OCI-LY3 (cell line): ENCODE results near the gene SMCO1.

ENCODE experiments used
- H2AFZ ChIP-seq: fragments of 200-600, 300-600 bp; shearing (Covaris generic); 2 replicates; pipeline ENCODE4 v1.6.0; 2014; ENCODE audit warnings: antibody characterized with exemption, low read depth, low read length
- H3K27ac ChIP-seq: fragments of 200-600, 300-600 bp; sonication (generic); 2 replicates; pipeline ENCODE4 v1.5.1; 2014; ENCODE audit warnings: mild to moderate bottlenecking, low read length, moderate library complexity, mixed read lengths
- H3K27me3 ChIP-seq: fragments of 200-600, 300-600 bp; sonication (generic); 2 replicates; pipeline ENCODE4 v1.6.1; 2014; ENCODE audit warnings: low read depth, low read length, mixed read lengths
- H3K36me3 ChIP-seq: fragments of 200-600, 300-600 bp; sonication (generic); replicated peaks from 2 replicates; pipeline ENCODE3; 2014; ENCODE audit warnings: low read depth, low read length, mixed read lengths
- H3K4me1 ChIP-seq: fragments of 300-600, 200-600 bp; sonication (generic); 2 replicates; pipeline ENCODE4 v1.6.1; 2014; ENCODE audit warnings: low read length, mixed read lengths
- H3K4me2 ChIP-seq: fragments of 200-600, 300-600 bp; sonication (generic); 2 replicates; pipeline ENCODE4 v1.6.1; 2014; ENCODE audit warnings: low read length, mixed read lengths
- H3K4me3 ChIP-seq: fragments of 300-600, 200-600 bp; sonication (generic); 2 replicates; pipeline ENCODE4 v1.5.1; 2014; ENCODE audit warnings: antibody characterized with exemption, mild to moderate bottlenecking, low read length, moderate library complexity
- H3K79me2 ChIP-seq: fragments of 300-600, 200-600 bp; shearing (Covaris generic); 2 replicates; pipeline ENCODE4 v1.6.1; 2014; ENCODE audit warnings: mild to moderate bottlenecking, low read length, mixed read lengths
- H3K9ac ChIP-seq: fragments of 300-600, 200-600 bp; shearing (Covaris generic); 2 replicates; pipeline ENCODE4 v1.6.0; 2014; ENCODE audit warnings: mild to moderate bottlenecking, low read length, moderate library complexity
- H3K9me3 ChIP-seq: fragments of 200-600, 300-600 bp; shearing (Covaris generic); 2 replicates; pipeline ENCODE4 v1.6.1; 2014; ENCODE audit warnings: low read length, mixed read lengths; ENCODE audit not compliant: insufficient read depth
- H4K20me1 ChIP-seq: fragments of 200-600, 300-600 bp; sonication (generic); 2 replicates; pipeline ENCODE4 v1.6.1; 2016; ENCODE audit warnings: low read length, mixed read lengths; ENCODE audit not compliant: insufficient read depth
- EZH2phosphoT487 ChIP-seq: fragments of 200-600 bp; shearing (Covaris generic); IDR thresholded peaks from 2 replicates; pipeline ENCODE4 v1.6.1; 2018; ENCODE audit warnings: antibody characterized with exemption, mixed run types, low read depth
- TF ChIP-seq, protein P1 (sequence below): fragments of 200-600, 300-600 bp; sonication (generic); IDR thresholded peaks from 2 replicates; pipeline ENCODE4 v1.5.1; 2014; ENCODE audit warnings: antibody characterized with exemption, low read length, low read depth

SMCO1 gene

DNA sequence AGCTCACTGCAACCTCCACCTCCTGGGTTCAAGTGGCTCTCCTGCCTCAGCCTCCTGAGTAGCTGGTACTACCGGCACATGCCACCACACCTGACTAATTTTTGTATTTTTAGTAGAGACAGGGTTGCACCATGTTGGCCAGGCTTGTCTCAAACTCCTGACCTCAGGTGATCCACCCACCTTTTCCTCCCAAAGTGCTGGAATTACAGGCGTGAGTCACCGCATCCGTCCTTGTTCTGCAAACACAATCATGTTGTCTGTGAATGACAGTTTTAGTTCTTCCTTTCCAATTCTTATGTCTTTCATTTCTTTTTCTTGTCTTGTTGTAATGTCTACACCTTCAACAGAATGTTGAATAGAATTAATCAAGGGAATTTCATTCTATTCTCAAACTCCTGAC lies 16.3 kb upstream of the SMCO1 start:
- Histone ChIP-seq H3K4me2 (no peak overlapping the region), H3K4me1 (peaks cover 13% of the 10 kb centered on the region), H3K9me3 (no peaks in the 10 kb centered on the region), H4K20me1 (no peaks in the 10 kb centered on the region), H3K36me3 (peaks cover 2% of the 10 kb centered on the region), H3K9ac (no peak overlapping the region), H3K79me2 (no peaks in the 10 kb centered on the region), H3K4me3 (no peak overlapping the region), H3K27me3 (no peaks in the 10 kb centered on the region), H3K27ac (no peak overlapping the region), H2AFZ (no peak overlapping the region)
- TF ChIP-seq EZH2phosphoT487: no peak
- TF ChIP-seq, protein P1, sequence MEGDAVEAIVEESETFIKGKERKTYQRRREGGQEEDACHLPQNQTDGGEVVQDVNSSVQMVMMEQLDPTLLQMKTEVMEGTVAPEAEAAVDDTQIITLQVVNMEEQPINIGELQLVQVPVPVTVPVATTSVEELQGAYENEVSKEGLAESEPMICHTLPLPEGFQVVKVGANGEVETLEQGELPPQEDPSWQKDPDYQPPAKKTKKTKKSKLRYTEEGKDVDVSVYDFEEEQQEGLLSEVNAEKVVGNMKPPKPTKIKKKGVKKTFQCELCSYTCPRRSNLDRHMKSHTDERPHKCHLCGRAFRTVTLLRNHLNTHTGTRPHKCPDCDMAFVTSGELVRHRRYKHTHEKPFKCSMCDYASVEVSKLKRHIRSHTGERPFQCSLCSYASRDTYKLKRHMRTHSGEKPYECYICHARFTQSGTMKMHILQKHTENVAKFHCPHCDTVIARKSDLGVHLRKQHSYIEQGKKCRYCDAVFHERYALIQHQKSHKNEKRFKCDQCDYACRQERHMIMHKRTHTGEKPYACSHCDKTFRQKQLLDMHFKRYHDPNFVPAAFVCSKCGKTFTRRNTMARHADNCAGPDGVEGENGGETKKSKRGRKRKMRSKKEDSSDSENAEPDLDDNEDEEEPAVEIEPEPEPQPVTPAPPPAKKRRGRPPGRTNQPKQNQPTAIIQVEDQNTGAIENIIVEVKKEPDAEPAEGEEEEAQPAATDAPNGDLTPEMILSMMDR: no peak

DNA sequence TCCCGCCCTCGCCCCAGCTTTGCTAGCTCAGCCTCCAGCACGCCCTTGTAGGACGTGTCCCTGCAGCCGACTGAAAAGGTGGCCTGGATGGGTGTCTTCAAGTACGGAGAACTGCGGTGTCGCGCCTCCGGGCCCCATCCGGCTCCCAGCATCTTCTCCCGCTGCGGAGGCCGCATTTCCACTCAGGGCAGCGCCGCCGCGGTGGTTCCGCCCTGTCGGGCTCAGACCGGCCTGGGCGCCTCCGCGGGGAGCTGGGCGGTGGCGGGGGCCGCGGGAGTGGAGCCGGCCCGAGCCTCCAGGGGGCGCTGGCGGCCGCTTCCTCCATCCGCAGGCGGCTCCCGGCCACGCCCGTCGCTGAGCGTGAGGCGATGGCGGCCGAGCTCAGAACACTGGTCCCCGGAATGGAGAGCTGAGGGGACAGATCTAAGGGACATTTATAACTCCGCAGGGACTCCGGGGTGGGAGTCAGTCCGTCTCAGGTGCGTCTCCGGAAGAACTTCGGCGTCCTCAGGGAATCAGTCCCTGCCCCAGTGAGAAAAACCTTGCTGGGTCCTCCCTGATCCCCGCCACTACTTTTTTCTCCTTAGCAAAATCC lies 13.6 kb upstream of the SMCO1 start:
- peak overlapping the region; percentile 98 for H2AFZ ChIP-seq
- TF ChIP-seq, protein P1: peak; percentile 71
- no peak for TF ChIP-seq EZH2phosphoT487
- H3K4me2 ChIP-seq: peak overlapping the region; percentile 76
- no peaks in the 10 kb centered on the region for H3K9me3 ChIP-seq
- no peaks in the 10 kb centered on the region for H4K20me1 ChIP-seq
- H3K4me1 ChIP-seq: peaks cover 13% of the 10 kb centered on the region
- no peaks in the 10 kb centered on the region for H3K27me3 ChIP-seq
- peak overlapping the region; percentile 81 for H3K4me3 ChIP-seq
- H3K27ac ChIP-seq: peak overlapping the region; percentile 72
- H3K36me3 ChIP-seq: peaks cover 2% of the 10 kb centered on the region
- H3K79me2 ChIP-seq: no peaks in the 10 kb centered on the region
- H3K9ac ChIP-seq: peak overlapping the region; percentile 80

DNA sequence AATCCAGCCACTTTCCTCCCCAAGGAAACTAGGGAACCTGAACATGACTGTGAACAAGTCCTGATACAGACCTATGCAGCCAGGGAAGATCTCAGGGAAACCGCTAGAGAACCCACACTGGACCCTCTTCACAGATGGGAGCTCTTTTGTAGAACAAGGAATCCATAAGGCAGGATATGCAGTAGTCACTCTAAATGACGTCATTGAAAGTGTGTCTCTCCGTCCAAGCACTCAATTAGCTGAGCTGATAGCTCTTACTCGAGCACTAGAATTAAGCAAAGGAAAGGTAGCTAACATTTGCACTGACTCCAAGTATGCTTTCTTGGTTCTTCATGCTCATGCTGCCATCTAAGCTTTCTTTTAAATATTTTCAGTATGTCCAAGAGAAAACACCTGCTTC lies 10.0 kb upstream of the SMCO1 start:
- H2AFZ ChIP-seq: no peak overlapping the region
- H3K9ac ChIP-seq: no peak overlapping the region
- no peaks in the 10 kb centered on the region for H3K36me3 ChIP-seq
- H3K4me3 ChIP-seq: no peak overlapping the region
- TF ChIP-seq, protein P1: no peak
- TF ChIP-seq EZH2phosphoT487: no peak
- no peaks in the 10 kb centered on the region for H3K79me2 ChIP-seq
- H3K27ac ChIP-seq: no peak overlapping the region
- no peaks in the 10 kb centered on the region for H3K9me3 ChIP-seq
- no peaks in the 10 kb centered on the region; the same call in 1 of the 2 replicates for H3K27me3 ChIP-seq
- no peak overlapping the region for H3K4me2 ChIP-seq
- H3K4me1 ChIP-seq: peaks cover 13% of the 10 kb centered on the region
- H4K20me1 ChIP-seq: no peaks in the 10 kb centered on the region

DNA sequence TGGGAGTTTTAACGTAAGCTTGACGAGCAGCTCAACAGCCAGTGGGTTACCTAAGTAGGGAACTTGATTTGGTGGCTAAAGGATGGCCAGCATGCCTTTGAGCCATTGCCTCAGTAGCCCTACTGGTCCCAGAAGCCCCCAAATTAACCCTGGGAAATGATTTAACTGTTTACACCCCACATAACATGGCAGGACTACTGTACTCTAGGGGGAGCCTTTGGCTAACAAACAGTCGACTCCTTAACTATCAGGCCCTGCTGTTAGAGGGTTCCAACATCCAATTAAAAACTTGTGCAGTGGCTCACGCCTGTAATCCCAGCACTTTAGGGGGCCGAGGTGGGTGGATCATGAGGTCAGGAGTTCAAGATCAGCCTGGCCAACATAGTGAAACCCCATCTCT lies 9.4 kb upstream of the SMCO1 start:
- Histone ChIP-seq H3K9me3 (no peaks in the 10 kb centered on the region), H4K20me1 (no peaks in the 10 kb centered on the region), H3K9ac (no peak overlapping the region), H3K4me2 (no peak overlapping the region), H3K27ac (no peak overlapping the region), H3K4me1 (peaks cover 13% of the 10 kb centered on the region), H3K79me2 (no peaks in the 10 kb centered on the region), H3K4me3 (no peak overlapping the region), H3K27me3 (no peaks in the 10 kb centered on the region; the same call in 1 of the 2 replicates), H3K36me3 (no peaks in the 10 kb centered on the region), H2AFZ (no peak overlapping the region)
- TF ChIP-seq, protein P1: peak; percentile 41
- TF ChIP-seq EZH2phosphoT487: no peak
